H1 (cell line): ENCODE results near the gene TECPR2. TPM values are rescaled to one million over a fixed set of nuclear protein-coding genes. Genes with fewer than 3 reads are reported as not detected.

ENCODE experiments used
- CTCF ChIA-PET: fragments of 300-600 bp; sonication (Branson Sonifier 250); formaldehyde crosslinking; loops from one replicate; lab custom pipeline; 2021; ENCODE audit not compliant: partially characterized antibody; lab: Charles Lee
- POLR2A ChIA-PET: fragments of 300-600 bp; sonication (Branson Sonifier 250); formaldehyde crosslinking; loops from one replicate; lab custom pipeline; 2021; ENCODE audit warnings: inconsistent platforms; ENCODE audit not compliant: partially characterized antibody; lab: Charles Lee
- DNase-seq, 2 experiments: peaks; one replicate each; pipeline versions ENCODE4 v3.0.0 to v3.0.0-alpha.2; 2010 to 2022; ENCODE audit warnings: low spot score in 2 of 2, low read depth in 1 of 2, mixed read lengths in 1 of 2
- FAIRE-seq: peaks from 2 replicates; lab custom pipeline; 2011; peaks lifted over from hg19 to GRCh38; lab: Jason Lieb, UNC
- H2AFZ ChIP-seq: 2 replicates; pipeline ENCODE4 v1.8.1; 2012; ENCODE audit warnings: low read length, inconsistent platforms
- H2AK5ac ChIP-seq: 2 replicates; pipeline ENCODE4 v1.6.1; 2013; ENCODE audit warnings: low read depth, low read length
- H2BK120ac ChIP-seq: replicated peaks from 2 replicates; pipeline ENCODE3; 2013; ENCODE audit warnings: low read depth, low read length, inconsistent platforms
- H2BK12ac ChIP-seq: 2 replicates; pipeline ENCODE4 v1.6.1; 2013; ENCODE audit warnings: low read depth, low read length
- H2BK15ac ChIP-seq: 2 replicates; pipeline ENCODE4 v1.6.1; 2013; ENCODE audit warnings: low read length
- H2BK20ac ChIP-seq: 2 replicates; pipeline ENCODE4 v1.6.1; 2013; ENCODE audit warnings: low read length
- H2BK5ac ChIP-seq: 2 replicates; pipeline ENCODE4 v1.6.1; 2013; ENCODE audit warnings: low read depth, low read length
- H3K14ac ChIP-seq: 2 replicates; pipeline ENCODE4 v1.6.1; 2013; ENCODE audit warnings: inconsistent platforms; ENCODE audit not compliant: insufficient read length
- H3K18ac ChIP-seq: 2 replicates; pipeline ENCODE4 v1.6.1; 2013; ENCODE audit warnings: low read length; ENCODE audit errors: extremely low read depth
- H3K23ac ChIP-seq: 2 replicates; pipeline ENCODE4 v1.6.1; 2013; ENCODE audit warnings: inconsistent platforms; ENCODE audit not compliant: insufficient read length
- H3K23me2 ChIP-seq: 2 replicates; pipeline ENCODE4 v1.6.1; 2013; ENCODE audit warnings: low read depth, low read length
- H3K27ac ChIP-seq: 2 replicates; pipeline ENCODE4 v1.6.1; 2011; ENCODE audit warnings: low read depth, low read length, inconsistent platforms
- H3K27me3 ChIP-seq, 4 experiments: replicated peaks in 1 of 4; 1 replicate in 1 of 4; 2 replicates in 3 of 4; pipeline versions ENCODE4 v1.6.1 to v1.8.1; 2011 to 2013; ENCODE audit warnings: low read length in 3 of 4, mild to moderate bottlenecking in 3 of 4, inconsistent platforms in 2 of 4, mixed read lengths in 2 of 4, moderate library complexity in 1 of 4; ENCODE audit not compliant: control insufficient read depth in 3 of 4, insufficient read depth in 3 of 4; ENCODE audit errors: extremely low read depth in 1 of 4
- H3K36me3 ChIP-seq, 4 experiments: 2 replicates each; pipeline versions ENCODE4 v1.6.1 to v1.8.1; 2011 to 2013; ENCODE audit warnings: mild to moderate bottlenecking in 4 of 4, low read length in 3 of 4, moderate library complexity in 2 of 4, control low read depth in 1 of 4, inconsistent platforms in 1 of 4; ENCODE audit not compliant: insufficient read depth in 4 of 4, control insufficient read depth in 2 of 4
- H3K4ac ChIP-seq: replicated peaks from 2 replicates; pipeline ENCODE3; 2013; ENCODE audit warnings: low read length, low read depth, mixed read lengths, inconsistent platforms; ENCODE audit not compliant: insufficient read length
- H3K4me1 ChIP-seq, 4 experiments: replicated peaks in 1 of 4; 1 replicate in 1 of 4; 2 replicates in 3 of 4; pipeline versions ENCODE4 v1.6.1 to v1.8.1; 2011 to 2013; ENCODE audit warnings: low read length in 3 of 4, inconsistent platforms in 2 of 4, mixed read lengths in 1 of 4; ENCODE audit not compliant: insufficient read depth in 4 of 4, control insufficient read depth in 3 of 4
- H3K4me2 ChIP-seq, 2 experiments: 2 replicates each; pipeline versions ENCODE4 v1.6.1 to v1.8.1; 2011 to 2013; ENCODE audit warnings: low read depth in 2 of 2, low read length in 2 of 2, control low read depth in 1 of 2, inconsistent platforms in 1 of 2, mild to moderate bottlenecking in 1 of 2; ENCODE audit not compliant: insufficient read depth in 1 of 2
- H3K4me3 ChIP-seq, 4 experiments: fragments of 200-600, 300-600 bp in 1 of 4; sonication (generic), shearing (Covaris generic), sonication (Bioruptor Twin) in 1 of 4; 2 replicates each; pipeline versions ENCODE4 v1.5.1 to v1.8.1; 2011 to 2016; ENCODE audit warnings: low read length in 4 of 4, low read depth in 3 of 4, control low read depth in 2 of 4, inconsistent platforms in 2 of 4, mild to moderate bottlenecking in 2 of 4, mixed read lengths in 1 of 4, moderate library complexity in 1 of 4; ENCODE audit not compliant: insufficient read depth in 2 of 4; ENCODE audit errors: extremely low read depth in 1 of 4
- H3K56ac ChIP-seq: replicated peaks from 2 replicates; pipeline ENCODE3; 2013; ENCODE audit warnings: low read depth, mild to moderate bottlenecking, mixed read lengths, low read length, inconsistent platforms; ENCODE audit not compliant: insufficient read length
- H3K79me1 ChIP-seq: 2 replicates; pipeline ENCODE4 v1.6.1; 2013; ENCODE audit warnings: low read depth, low read length, control low read depth
- H3K79me2 ChIP-seq, 2 experiments: 2 replicates each; pipeline versions ENCODE4 v1.6.1 to v1.8.1; 2012 to 2013; ENCODE audit warnings: low read length in 2 of 2, mild to moderate bottlenecking in 2 of 2, inconsistent platforms in 1 of 2; ENCODE audit not compliant: insufficient read depth in 2 of 2, control insufficient read depth in 1 of 2
- H3K9ac ChIP-seq, 4 experiments: replicated peaks in 1 of 4; 1 replicate in 1 of 4; 2 replicates in 3 of 4; pipeline versions ENCODE4 v1.6.1 to v1.8.1; 2011 to 2013; ENCODE audit warnings: low read depth in 3 of 4, low read length in 3 of 4, control low read depth in 2 of 4, mild to moderate bottlenecking in 2 of 4, moderate library complexity in 2 of 4, inconsistent platforms in 1 of 4; ENCODE audit errors: extremely low read depth in 1 of 4
- H3K9me3 ChIP-seq, 2 experiments: 2 replicates each; pipeline versions ENCODE4 v1.6.1 to v1.8.1; 2012 to 2013; ENCODE audit warnings: mild to moderate bottlenecking in 2 of 2, moderate library complexity in 2 of 2, control low read depth in 1 of 2, inconsistent platforms in 1 of 2, low read depth in 1 of 2, low read length in 1 of 2, mixed read lengths in 1 of 2; ENCODE audit not compliant: insufficient read depth in 2 of 2
- H4K20me1 ChIP-seq, 2 experiments: replicated peaks in 1 of 2; 2 replicates each; pipeline versions ENCODE3 to v1.8.1; 2011 to 2013; ENCODE audit warnings: inconsistent platforms in 2 of 2, low read length in 2 of 2, mild to moderate bottlenecking in 1 of 2; ENCODE audit not compliant: insufficient read depth in 2 of 2, control insufficient read depth in 1 of 2
- H4K5ac ChIP-seq: 2 replicates; pipeline ENCODE4 v1.6.1; 2013; ENCODE audit warnings: low read length, low read depth, mixed read lengths, inconsistent platforms; ENCODE audit not compliant: insufficient read length
- H4K8ac ChIP-seq: 2 replicates; pipeline ENCODE4 v1.8.0; 2013; ENCODE audit warnings: mild to moderate bottlenecking, moderate library complexity, low read length, inconsistent platforms; ENCODE audit not compliant: insufficient read depth; ENCODE audit errors: extremely low read depth
- H4K91ac ChIP-seq: replicated peaks from 2 replicates; pipeline ENCODE3; 2013; ENCODE audit warnings: low read length, mixed read lengths, inconsistent platforms; ENCODE audit not compliant: insufficient read length
- WGBS, 2 experiments: shearing (Covaris generic) in 1 of 2; methylation state at CpG; one replicate each; pipeline versions ENCODE4 v1.1.6 to v1.1.7; 2013 to 2015; ENCODE audit warnings: low lambda C conversion rate in 2 of 2, mixed read lengths in 2 of 2, inconsistent platforms in 1 of 2, low coverage in 1 of 2, missing lambda C conversion rate in 1 of 2; ENCODE audit not compliant: insufficient replicate concordance in 2 of 2, insufficient coverage in 1 of 2, insufficient read length in 1 of 2; ENCODE audit errors: extremely low coverage in 1 of 2, missing lambda C conversion rate in 1 of 2; 5-methylcytosine and 5-hydroxymethylcytosine counted together
- polyA plus RNA-seq, 7 experiments: library from polyadenylated mRNA; depleted of rRNA in 3 of 7; stranded (reverse) in 5 of 7; unstranded in 2 of 7; fragments of >200 nt in 5 of 7; fragments of 200-250 nt in 2 of 7; gene quantifications; 1 replicate in 5 of 7; 2 replicates in 1 of 7; 4 replicates in 1 of 7; pipeline versions ENCODE4 v1.2.1 to v1.2.3, GENCODE V29; 2011 to 2013; ENCODE audit warnings: missing spikeins in 2 of 7, mixed read lengths in 2 of 7
- total RNA-seq: library from RNA; stranded (reverse); fragmentation: NEBNext Ultra II Directional; extraction: Animal tissue kit (Norgen Biotek cat#: 25700); gene quantifications from 2 replicates; pipeline ENCODE4 v1.2.1, GENCODE V29; 2021

Gene TECPR2
- total and polyA plus RNA-seq, 2 of the 8 experiments (the other 6 are each of a cell fraction or from before 2014, with no cell fraction given): 6.8 to 19.4 TPM

DNA sequence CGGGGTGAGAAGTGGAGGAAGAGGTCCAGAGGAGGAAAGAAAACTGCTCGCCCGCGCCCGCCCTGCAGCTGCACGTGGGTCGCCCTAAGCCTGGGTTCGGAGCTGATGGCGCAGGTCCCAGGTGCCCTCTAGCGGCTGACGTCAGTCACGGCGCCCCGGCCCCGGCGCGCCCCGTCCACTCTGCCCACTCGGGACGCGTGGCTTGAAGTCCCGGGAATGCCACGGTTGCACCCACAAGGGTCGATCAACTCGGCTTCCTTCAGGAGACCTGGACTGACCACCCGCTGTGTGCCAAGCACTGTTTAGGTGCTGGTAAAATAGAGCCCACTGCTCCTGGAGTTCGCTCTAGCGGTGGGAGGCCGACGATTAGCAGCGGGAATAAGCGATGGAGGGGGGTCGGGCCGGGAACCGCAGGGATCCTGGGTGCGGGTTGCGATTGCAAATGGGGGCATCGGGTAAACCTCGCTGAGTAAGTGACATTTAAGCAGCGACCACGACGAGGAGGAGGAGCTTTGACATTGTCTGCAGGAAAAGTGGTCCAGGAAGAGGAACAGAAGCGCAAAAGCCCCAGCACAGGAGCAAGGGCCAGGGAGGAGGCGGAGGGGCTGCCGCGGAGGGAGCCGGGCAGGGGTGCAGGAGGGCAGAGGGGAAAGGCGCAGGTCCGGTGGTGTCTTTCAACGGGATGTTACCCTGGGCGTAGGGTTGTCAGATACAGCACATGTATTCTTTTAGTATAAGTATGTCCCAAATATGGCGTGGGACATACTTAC is 48.3 kb upstream of the TECPR2 start:
- Histone ChIP-seq H4K20me1 (no peaks in the 10 kb centered on the region), H3K23me2 (peaks cover 13% of the 10 kb centered on the region), H4K5ac (no peak overlapping the region), H3K56ac (no peak overlapping the region), H2AFZ (peak overlapping the region; percentile 57; the same call in 1 of the 2 replicates), H4K8ac (no peak overlapping the region), H3K36me3 (no peaks in the 10 kb centered on the region), H3K4me1 (peaks cover 1 to 5% (median 4%) of the 10 kb centered on the region in 4 experiments; a peak in 4 of 7 replicates), H3K4me3 (peak overlapping the region; percentile 35 to 68 (median 62)), H3K79me2 (no peaks in the 10 kb centered on the region), H3K18ac (peak overlapping the region; percentile 71), H3K27ac (no peak overlapping the region), H2BK120ac (no peak overlapping the region), H3K9ac (no peak overlapping the region), H2BK5ac (no peak overlapping the region), H4K91ac (no peak overlapping the region), H2BK20ac (0 out of 2 replicates have a peak overlapping the region, but pooled peaks have one; percentile 9), H3K23ac (no peak overlapping the region), H3K79me1 (no peaks in the 10 kb centered on the region), H3K4me2 (peak overlapping the region; percentile 26 to 84), H3K9me3 (no peaks in the 10 kb centered on the region), H2BK15ac (peak overlapping the region; percentile 65; the same call in 1 of the 2 replicates), H2AK5ac (no peak overlapping the region), H3K4ac (no peak overlapping the region), H3K14ac (no peak overlapping the region), H2BK12ac (peak overlapping the region; percentile 60; the same call in 1 of the 2 replicates), H3K27me3 (peaks cover 0 to 14% (median 12%) of the 10 kb centered on the region in 4 experiments; a peak in 5 of 7 replicates)
- 11% methylated on average over 52 of the region's 52 CpGs; no CpG with 5 or more reads in 1 of the 2 experiments for WGBS, 2 experiments
- DNase-seq (peak in 1 of 2 experiments; percentile 88), FAIRE-seq (no peak)
- CTCF ChIA-PET: interaction anchor here (0.5 to 6.8 kb wide), 41 partner anchors 8 to 616 kb away, joined by 3 to 44 read pairs (median 3); partner anchors contain the start of gene MOK
- POLR2A ChIA-PET: interaction anchor here (1.2 to 2.7 kb wide), 3 partner anchors 16 to 227 kb away, joined by 3 to 7 read pairs (median 4); no protein-coding TSS in a partner anchor
